Inflammatory macrophage (primary cell): ENCODE measurements around the gene TSPYL6.
"Not testable (repeated sequence)": the region's sequence is repeated elsewhere in the genome, so short reads cannot be mapped to it uniquely, and the experiment has no call there.

ENCODE experiments used
- DNase-seq, 2 donors: peaks; one replicate each; pipeline ENCODE4 v3.0.0-alpha.2; 2020 to 2022
- total RNA-seq, 18 experiments: gene quantifications; one replicate each; lab custom pipeline; 2026; ENCODE audit warnings: mixed read lengths in 6 of 18, inconsistent platforms in 2 of 18; lab: John Stamatoyannopoulos, UW

Gene TSPYL6
- 0 to 0.07 (median 0) reads per million in 18 experiments for total RNA-seq

DNA sequence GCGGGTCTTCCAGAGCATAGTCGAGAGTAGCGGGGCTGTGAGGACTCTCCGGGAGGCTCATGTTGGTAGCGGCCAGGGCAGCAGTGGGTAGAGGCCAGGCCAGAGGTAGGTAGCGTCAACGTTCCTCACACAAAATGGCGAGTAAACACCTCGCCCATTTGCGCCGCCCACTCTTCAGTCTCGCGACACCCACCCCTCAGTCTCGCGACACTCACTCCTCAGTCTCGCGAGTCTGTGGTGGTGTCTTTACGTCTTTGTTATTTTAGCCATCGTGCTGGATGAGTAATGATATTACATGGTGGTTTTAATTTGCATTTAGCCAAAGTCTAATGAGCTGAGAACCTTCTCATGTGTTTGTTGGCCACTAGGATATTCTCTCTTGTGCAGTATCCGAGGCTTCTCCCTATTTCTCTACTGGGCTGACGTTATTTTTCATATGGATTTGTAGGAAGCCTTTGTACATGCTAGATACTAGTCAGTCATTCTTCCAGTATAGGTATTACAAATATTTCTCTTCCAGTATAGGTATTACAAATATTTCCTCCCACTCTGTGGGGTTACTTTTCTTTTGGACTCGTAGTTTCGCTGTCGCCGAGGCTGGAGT lies at the start of gene TSPYL6:
Gene TSPYL6, minus strand, starts transcription at position 139 of the 604 bp plus-strand sequence. Its CDS starts 78 bp downstream, at position 61.
- no peak for DNase-seq

DNA sequence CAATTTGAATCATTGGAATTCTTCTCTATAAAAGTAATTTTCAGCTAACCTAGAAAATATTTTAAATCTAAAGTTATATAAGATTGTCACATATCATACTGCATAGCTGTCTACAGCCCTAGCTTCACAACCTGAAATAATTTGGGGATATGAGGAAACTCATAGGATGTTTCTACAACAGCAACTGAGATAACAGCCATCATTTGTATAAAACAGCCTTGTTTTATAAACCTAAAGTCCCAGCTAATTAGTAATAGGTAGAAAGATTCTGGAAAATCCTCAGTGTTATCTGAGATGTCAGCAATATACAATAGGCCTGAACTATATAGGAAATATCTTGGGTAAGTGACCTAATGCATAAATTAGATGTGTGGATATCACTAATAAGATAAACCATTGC lies 47.6 kb upstream of the TSPYL6 start:
- no peak for DNase-seq

DNA sequence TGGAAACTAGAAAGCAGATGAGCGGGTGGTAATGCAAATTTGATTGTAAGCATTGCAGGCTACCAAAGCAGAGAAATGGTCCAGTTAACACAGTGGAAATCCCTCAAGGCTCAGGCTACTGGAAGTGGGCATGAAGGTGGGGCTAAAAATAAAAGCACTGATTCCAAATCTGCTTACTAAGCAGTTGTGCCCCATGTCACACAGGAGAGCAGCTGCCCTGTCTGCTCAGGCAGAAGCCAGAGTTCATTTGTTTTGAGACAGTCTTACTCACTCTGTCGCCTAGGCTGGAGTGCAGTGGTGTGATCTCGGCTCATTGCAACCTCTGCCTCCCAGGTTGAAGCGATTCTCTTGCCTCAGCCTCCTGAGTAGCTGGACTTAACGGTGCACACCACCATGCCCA lies 42.5 kb upstream of the TSPYL6 start:
- DNase-seq, result no peak

DNA sequence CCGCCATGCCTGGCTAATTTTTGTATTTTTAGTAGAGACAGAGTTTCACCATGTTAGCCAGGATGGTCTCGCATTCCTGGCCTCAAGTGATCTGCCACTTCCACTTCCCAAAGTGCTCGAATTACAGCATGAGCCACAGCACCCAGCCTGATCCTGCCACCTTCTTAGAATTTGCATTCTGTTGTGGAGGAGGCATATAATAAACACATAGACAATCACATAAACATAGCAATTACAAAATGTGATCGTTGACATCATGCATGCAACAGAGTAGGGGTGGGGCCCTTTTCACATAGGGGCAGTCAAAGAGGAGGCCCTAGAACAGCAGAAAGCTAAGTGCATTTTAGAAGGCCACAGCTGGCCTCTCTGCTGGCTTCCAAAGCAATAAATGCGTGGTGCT lies 39.9 kb upstream of the TSPYL6 start:
- no peak for DNase-seq

DNA sequence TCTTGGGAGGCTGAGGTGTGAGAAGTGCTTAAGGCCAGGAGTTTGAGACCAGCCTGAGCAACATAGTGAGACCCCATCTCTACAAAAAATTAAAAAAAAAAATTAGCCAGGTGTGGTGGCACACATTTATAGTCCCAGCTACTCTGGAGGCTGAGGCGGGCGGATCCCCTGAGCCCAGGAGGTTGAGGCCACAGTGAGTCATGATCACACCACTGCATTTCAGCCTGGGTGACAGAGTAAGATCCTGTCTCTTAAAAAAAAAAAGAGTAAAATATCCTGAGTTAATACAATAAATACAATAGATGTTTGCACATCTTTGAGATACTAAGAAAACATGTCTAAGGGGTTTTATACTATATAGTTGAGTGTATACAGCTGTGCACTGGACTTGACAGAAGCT lies 38.6 kb upstream of the TSPYL6 start:
- not testable (repeated sequence) for DNase-seq

DNA sequence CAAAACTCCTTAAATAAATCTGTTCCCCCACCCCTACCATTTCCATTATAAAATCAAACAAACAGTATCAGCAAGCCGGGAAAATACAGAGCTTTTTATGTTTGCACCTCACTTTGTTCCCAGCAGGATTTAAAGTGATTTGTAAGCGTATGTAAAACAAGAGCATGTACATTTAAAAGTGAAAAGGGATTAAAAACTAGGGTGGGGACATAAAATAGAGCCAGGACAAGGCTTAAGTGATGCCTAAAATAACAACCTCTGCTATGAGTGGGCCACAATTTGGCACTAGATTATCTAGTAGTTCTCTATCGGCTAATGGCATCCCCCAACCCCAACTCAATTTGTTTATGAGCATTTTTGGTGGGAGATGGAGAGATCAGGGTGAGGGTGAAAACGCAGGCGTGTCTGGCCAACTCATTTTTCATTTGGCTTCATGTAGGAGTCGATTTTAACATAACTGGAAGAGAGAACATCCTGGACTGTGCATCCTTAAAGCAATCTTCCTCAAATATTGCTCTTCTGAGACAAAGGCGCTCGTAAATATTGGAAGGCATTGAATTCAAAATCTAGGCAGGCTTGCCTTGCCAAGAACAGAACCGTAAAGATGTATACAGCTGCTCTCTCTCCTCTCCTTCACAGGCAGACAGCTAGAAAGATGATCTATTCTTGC lies 34.5 kb upstream of the TSPYL6 start:
- DNase-seq, result no peak

DNA sequence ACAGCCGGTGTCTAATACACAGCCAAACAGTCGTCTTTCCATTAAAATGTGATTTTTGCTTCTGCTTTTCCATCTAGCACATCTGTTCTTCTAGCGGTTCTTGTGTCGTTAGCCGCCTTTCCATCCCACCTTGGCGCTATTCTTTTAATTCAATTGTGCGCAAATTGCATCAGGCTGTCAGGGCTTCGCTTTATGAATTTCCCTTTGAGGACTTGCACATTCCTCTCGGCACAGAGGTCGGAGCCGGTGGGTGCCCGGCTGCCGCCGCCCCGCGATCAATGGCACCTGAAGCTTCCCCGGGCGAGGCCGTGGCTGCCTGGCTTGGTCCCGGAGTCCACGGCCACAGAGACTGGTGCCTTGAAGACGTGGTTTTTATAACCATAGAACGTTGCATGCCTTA lies 33.9 kb upstream of the TSPYL6 start:
- no peak for DNase-seq

DNA sequence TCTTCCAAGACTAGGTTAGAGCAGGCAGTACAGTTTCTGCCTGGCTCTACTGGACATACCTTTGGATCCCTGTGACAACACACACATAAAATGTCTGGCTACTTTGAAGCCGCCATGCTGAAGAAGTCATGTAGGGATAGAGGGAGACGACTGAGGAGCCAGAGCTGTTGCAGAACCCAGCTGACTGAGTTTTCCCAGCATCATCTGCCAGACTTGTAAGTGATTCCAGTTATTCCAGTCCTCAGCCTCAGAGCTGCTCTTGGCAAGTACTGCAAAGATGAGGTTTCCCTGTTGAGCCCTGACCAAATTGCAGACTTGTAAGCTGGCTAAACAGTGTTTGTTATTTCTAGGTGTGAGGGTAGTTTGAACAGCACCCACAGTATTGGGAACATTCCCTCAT lies 31.5 kb upstream of the TSPYL6 start:
- no peak for DNase-seq

DNA sequence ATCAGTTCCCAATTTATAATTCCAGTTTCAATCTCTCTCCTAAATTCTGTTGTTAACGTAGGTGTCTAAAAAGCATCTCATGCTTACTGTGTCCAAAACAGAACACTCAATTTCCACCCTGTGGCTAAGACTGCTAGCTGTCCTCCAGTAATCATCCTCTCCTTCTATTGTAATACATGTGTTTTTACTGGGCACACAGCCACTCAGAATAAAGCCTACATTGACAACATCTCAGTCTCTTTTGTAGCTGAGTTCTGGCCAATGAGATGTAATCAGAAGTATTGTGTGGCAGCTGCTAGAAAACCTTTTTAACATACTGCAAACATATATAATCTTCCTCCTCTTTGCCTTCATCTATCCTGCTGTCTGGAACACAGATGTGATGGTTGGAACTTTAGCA lies 29.4 kb upstream of the TSPYL6 start:
- DNase-seq, result no peak

DNA sequence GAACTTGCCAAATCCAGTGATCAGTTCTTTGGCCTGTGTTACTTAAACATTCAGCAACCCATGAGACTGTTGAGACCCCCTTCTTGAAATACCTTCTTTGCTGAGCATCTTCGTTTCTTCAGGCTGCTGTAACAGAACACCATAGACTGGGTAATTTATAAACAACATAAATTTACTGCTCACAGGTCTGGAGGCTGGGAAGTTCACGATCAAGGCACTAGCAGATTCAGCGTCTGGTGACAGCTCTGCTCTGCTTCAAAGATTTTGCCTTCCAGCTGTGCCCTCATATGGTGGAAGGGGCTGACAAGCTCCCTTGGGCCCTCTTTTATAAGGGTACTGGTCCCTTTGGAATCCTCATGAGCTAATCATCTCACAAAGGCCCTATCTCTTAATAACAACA lies 28.8 kb upstream of the TSPYL6 start:
- DNase-seq, result no peak

DNA sequence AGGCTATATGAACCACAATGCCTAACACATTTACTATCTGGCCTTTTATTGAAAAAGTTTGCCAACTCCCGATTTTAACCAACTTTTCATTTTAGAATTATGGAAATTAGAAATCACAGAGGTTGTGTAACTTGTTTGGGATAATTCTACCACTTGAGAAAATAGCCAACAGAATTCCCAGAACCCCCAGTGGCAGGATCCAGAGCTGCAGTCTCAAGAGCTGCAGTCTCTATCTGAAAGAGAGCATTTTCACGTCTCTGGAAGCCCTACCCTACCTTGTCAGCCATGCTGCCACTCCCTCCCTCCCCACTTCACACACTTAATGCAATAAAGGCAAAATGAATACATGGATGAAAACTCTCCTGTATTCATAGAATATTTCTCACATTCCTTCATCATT lies 23.4 kb upstream of the TSPYL6 start:
- no peak for DNase-seq

DNA sequence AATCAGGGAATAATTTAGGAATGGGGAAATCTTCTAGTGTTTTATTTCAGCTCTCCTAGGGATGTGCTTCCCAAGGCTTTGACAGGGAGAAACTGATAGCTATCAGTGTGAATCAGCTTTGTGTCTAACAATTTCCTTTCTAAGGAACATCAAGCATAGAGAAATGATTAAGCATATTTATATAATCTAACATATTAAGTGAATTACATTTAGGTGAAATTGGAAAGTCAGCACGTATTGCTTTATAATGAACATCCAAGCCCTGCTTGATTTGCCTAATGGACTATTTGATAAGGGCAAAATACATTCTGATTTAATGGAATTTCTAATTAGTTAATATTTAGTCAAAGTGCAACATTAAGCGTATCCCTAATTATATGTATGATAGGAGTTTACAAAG lies 19.5 kb upstream of the TSPYL6 start:
- DNase-seq, result no peak

DNA sequence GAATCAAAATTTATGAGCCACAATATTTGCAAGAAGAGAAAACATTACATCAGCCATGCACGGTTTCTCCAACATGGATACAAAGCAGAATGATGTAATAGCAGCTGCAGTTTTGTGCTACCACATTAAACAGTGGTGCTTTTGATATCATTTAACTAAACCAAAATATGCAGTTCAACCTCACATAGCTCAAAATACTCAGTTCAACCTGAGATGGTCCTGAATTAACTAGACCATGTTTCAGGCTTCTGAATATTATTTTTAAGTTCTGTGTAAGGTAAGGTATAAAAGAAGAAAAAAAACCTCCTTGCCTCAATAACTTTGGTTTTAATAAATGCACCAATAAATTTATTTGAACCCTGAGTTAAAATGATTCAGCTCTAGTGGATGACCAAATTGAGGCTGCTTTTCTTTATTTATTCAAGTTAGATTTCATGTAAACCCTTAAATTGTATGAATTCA lies 18.8 kb upstream of the TSPYL6 start:
- no peak for DNase-seq

DNA sequence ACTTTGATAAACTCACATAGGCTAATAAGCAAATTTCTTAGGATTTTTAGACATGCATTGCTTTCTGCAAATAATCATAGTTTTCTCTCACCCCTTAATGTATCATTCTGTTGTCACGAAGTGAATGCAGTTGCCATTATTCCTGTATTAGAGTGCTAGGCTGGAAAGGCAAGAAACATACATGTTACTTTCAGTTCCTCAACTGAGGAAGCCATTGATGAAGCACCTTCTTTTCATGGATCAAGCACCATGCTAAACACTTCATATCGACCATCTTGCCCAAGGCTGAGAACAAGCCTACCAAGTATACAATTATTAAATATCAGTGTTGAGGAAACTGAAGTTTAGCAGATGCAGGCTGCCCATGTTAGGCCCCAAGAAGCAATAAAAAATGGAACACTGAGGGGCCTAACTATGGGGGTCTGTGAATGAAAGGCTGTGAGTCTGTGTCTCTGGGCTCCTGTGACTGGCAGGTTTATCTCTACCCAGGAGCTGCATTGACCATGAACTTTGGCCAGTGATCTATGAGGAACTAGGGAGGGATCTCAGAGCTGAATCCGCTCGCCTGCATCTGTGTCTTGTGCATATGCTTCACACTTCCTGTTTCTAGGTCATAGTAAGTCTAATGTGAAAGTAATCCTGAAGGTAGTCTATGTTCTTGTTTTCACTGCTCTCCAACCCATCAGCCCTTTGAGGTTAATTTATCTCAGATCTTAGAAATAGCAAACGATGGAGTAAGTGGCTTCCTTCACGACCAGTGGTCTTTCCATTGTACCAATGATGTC lies 16.0 kb upstream of the TSPYL6 start:
- DNase-seq, result peak; percentile 63 to 67

DNA sequence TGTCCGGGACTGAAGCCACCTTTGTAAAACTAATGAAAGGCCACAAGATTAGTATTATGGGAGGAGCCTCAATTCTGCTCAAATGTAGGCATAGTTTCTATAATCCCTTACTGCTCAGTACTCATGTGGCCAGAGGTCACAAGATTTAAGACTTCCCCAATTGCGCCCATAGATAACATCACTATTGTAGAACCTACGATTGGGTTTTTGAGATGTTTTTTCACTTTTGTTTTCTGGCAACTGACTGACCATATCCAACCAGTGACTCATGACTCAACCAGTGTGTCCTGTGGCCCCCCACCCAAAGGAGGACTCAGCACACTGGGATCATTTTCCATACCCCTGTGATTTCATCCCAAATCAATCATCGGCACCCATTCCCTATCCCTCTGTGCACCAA lies 15.2 kb upstream of the TSPYL6 start:
- peak; percentile 35 to 49 for DNase-seq

DNA sequence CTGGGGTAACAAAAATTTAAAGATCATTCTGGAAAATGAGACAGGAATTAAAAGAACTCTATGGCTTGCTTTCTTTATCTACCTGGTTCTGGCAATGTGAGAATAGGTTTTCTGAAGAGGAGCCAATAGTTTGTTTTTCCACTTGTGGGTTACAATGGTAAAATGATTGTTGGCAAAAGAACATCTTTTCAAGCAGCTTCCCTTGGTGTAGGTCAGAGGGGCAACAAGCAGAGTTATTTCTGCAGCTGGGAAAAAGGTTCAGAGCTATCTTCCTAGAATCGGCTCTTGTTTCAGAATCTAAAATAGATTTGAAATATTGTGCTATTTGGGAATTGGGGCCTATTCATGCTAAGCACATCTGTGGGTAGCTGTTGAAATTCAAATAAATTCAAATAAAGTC lies 11.5 kb upstream of the TSPYL6 start:
- DNase-seq, result no peak

DNA sequence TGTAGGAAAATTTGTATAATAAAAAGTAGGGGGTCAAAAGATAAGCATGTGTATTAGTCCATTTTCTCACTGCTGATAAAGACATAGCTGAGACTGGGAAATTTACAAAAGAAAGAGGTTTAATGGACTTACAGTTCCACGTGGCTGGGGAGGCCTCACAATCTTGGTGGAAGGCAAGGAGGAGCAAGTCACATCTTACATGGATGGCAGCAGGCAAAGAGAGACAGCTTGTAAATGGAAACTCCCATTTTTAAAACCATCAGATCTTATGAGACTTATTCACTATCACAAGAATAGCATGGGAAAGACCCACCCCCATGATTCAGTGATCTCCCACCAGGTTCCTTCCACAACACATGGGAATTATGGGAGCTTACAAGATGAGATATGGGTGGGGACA lies 9.1 kb upstream of the TSPYL6 start:
- DNase-seq, result not testable (repeated sequence)

DNA sequence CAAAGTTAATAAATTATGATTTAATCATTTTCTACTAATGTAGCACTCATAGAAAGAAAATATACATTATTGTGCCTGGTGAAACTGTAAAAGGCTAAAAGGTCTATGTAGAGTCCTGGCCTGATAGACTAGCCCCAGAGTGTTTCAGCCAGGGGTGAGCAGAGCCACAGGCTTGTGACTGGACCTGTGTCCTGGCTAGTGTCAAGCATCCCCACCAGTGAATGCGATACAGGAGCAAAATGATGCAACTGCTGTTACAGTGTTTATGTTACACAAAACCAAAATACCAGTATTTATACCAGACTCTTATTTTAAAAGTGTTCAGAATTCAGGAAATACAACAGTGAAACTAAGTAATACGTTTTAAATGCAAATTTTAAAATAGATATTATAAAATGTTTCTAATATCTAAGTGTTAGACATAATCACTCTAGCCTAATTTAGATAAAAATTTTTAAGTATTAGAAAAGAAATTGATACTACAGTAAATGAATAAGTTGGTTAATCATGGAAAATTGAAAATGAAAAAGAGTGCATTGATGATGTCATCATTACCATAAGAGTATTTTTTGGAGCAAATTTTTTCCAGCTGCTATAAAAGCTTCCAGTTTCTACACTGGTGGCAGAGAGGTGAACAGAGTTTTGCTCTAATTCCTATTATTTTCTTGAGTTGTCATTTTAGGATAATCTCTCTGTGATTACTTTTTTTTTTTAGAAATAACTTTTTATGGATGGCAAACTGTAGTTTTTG lies 6.2 kb upstream of the TSPYL6 start:
- DNase-seq, result no peak

DNA sequence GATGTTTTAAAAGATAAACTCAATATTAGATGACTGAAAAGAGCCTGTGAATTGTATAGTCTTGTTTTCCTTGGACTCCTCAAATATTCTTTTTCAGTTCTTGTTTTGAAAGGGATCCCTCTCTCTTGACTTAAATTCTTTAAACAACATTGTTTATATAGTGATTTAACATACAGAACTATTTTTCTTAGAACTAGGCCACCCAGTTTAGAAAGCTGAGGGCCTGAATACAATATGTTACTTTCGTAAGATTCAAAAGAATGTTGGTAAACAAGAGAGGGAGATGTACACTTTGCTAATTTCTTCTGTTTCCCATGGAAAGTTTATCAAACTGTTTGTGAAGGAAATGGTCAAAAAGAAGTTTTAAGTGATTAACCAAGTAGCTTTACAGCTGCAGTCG lies 5.5 kb upstream of the TSPYL6 start:
- no peak for DNase-seq

DNA sequence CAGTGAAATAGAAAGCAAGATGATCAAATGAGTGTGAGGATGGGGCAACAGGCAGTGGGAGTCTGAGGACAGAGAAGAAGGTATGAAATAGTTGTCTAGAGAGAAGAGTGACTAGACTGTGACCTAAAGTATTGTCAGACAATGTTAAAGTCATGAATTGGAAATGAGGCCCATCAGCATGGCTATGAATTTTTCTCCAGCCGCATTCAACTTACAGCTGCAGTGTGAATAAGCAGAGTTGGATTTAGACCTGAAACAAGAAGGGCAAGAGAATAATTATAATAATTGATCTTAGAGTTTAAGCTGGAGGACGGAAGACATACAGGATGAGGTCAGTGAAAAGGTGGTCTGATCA lies 4.2 kb upstream of the TSPYL6 start:
- DNase-seq, result no peak

DNA sequence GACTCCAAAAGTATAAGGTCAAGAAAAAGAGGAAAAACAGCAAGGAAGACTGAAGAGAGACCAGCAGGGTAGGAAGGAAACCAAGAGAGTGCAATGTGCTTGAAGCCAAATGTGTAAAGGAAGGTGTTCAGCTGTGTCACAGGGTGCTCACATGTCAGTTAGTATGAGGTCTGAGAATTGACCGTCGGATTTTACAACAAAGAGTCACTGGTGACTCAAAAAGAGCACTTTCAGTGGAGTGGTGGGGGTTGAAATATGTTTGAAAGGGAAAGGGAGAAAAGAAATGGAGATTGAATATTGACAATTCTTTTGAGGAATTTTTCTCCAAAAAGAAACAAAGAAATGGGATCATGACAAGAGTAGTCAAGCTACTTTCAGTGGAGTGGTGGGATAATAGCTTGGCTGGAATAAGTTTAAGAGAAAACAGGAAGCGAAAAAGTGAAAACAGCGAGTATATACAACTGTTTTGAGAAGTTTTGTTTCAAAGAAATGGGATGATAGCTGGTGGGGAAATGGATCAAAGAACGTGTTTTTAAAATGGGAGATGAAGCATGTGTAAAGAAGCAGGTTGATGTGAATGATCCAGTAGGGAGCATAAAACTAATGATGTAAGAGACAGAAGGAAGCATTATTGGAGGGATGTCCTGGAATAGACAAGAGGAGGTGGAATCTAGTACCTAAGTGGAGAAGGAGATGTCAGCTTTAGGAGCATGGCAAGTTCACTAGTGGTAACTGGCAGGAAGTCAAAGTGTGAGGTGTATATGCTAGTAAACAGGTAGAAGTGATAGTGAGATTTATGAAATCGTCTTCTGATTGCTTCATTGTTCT lies 3.6 kb upstream of the TSPYL6 start:
- DNase-seq, result no peak

DNA sequence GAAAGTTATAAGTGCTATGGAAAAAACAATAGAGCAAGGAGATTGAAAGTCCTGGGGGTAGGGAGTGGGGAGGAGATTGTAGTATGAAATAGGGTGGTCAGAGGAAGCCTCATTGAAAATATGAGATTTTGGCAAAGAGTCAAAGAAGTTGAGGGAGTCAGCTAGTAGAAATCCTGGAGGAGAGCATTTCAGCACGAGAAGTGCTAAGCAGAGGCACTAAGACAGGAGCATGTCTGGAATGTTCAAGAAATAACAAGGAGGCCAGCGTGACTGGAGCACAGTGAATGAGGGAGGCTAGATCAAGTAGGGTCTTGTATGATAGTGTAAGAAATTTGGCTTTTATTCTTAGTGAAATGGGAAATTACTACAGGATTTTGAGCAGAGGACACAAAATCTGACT lies 2.1 kb upstream of the TSPYL6 start:
- DNase-seq, result no peak
